Neural progenitor cell (in vitro differentiated cells): ENCODE data around the gene ADCY3.

ENCODE experiments used
- EZH2 ChIP-seq: fragments of 200-600 bp; sonication (generic); IDR thresholded peaks from 2 replicates; pipeline ENCODE4 v1.6.1; 2017; ENCODE audit warnings: antibody characterized with exemption, mild to moderate bottlenecking, moderate library complexity
- TF ChIP-seq, protein P1 (sequence below): fragments of 200-600 bp; sonication (generic); IDR thresholded peaks from 2 replicates; pipeline ENCODE4 v1.5.1; 2017; ENCODE audit warnings: antibody characterized with exemption, mild to moderate bottlenecking

DNA sequence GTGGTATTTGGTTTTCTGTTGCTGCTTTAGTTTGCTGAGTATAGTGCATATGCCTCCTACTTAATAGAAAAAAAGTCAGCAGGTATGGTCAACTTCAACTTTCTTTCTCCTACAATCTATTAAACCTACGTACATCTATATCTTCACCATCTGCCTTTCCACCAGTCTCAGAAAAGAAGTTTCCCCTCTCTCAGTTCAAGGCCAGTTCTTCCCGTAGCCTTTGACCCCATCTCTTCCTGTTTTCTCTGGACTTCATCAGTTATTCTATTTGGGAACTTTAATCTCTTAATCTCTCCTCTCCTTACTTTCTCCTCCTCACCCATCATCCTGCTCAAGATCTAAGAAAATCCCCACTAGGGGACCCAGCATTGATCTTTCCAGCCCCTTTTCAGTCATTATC lies 132.5 kb downstream of the ADCY3 start:
- TF ChIP-seq, protein P1, sequence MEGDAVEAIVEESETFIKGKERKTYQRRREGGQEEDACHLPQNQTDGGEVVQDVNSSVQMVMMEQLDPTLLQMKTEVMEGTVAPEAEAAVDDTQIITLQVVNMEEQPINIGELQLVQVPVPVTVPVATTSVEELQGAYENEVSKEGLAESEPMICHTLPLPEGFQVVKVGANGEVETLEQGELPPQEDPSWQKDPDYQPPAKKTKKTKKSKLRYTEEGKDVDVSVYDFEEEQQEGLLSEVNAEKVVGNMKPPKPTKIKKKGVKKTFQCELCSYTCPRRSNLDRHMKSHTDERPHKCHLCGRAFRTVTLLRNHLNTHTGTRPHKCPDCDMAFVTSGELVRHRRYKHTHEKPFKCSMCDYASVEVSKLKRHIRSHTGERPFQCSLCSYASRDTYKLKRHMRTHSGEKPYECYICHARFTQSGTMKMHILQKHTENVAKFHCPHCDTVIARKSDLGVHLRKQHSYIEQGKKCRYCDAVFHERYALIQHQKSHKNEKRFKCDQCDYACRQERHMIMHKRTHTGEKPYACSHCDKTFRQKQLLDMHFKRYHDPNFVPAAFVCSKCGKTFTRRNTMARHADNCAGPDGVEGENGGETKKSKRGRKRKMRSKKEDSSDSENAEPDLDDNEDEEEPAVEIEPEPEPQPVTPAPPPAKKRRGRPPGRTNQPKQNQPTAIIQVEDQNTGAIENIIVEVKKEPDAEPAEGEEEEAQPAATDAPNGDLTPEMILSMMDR, result no peak
- no peak for TF ChIP-seq EZH2
